Measurements from ENCODE around the gene GBP5.

The GBP5 gene

GRCh38 chr1:89279011-89279466, 6.4 kb upstream of the GBP5 start:
- TF ChIP-seq, protein P1, sequence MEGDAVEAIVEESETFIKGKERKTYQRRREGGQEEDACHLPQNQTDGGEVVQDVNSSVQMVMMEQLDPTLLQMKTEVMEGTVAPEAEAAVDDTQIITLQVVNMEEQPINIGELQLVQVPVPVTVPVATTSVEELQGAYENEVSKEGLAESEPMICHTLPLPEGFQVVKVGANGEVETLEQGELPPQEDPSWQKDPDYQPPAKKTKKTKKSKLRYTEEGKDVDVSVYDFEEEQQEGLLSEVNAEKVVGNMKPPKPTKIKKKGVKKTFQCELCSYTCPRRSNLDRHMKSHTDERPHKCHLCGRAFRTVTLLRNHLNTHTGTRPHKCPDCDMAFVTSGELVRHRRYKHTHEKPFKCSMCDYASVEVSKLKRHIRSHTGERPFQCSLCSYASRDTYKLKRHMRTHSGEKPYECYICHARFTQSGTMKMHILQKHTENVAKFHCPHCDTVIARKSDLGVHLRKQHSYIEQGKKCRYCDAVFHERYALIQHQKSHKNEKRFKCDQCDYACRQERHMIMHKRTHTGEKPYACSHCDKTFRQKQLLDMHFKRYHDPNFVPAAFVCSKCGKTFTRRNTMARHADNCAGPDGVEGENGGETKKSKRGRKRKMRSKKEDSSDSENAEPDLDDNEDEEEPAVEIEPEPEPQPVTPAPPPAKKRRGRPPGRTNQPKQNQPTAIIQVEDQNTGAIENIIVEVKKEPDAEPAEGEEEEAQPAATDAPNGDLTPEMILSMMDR (conservative IDR thresholded peaks at IDR 0.05; ENCODE audit: low read depth, low read length): no peak
- no peak overlapping the region for H3K4me3 ChIP-seq (ENCODE audit: low read depth, low read length)

GRCh38 chr1:89277725-89278124, 5.1 kb upstream of the GBP5 start:
- H3K4me3 ChIP-seq (ENCODE audit: low read depth, low read length): no peak overlapping the region
- peak; percentile 34 for DNase-seq (ENCODE audit: low read depth)
- TF ChIP-seq, protein P1 (conservative IDR thresholded peaks at IDR 0.05; ENCODE audit: low read depth, low read length): no peak

More at GRCh38 chr1:89279011-89279466, 6.4 kb upstream of the GBP5 start:
- DNase-seq (ENCODE audit: low read depth): no peak

- DNase-seq (ENCODE audit: low read depth): no peak
- TF ChIP-seq, protein P1 (conservative IDR thresholded peaks at IDR 0.05; ENCODE audit: low read depth, low read length): no peak
- H3K4me3 ChIP-seq (ENCODE audit: low read depth, low read length): no peak overlapping the region
Measured at GRCh38 chr1:89276690-89277089, 4.0 kb upstream of the GBP5 start.

GRCh38 chr1:89274411-89274857, 1.8 kb upstream of the GBP5 start:
- peak; percentile 90 for DNase-seq (ENCODE audit: low read depth)
- no peak overlapping the region for H3K4me3 ChIP-seq (ENCODE audit: low read depth, low read length)
- TF ChIP-seq, protein P1 (conservative IDR thresholded peaks at IDR 0.05; ENCODE audit: low read depth, low read length): no peak

DNA sequence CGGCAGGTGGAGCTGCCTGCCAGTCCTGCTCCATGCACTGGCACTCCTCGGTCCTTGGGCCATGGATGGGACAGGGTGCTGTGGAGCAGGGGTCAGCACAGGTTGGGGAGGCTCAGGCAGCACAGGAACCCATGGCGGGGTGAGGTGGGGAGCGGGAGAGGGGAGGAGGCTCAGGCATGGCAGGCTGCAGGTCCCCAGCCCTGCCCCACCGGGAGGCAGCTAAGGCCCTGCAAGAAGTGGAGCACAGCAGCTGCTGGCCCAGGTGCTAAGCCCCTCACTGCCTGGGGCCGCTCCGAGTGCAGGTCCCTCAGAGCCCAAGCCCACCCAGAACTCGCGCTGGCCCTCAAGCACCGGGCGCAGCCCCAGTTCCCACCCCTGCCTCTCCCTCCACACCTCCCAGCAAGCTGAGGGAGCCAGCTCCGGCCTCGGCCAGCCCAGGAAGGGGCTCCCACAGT, 691 bp upstream of the GBP5 start:
- no peak overlapping the region for H3K4me3 ChIP-seq (ENCODE audit: low read depth, low read length)
- TF ChIP-seq, protein P1 (conservative IDR thresholded peaks at IDR 0.05; ENCODE audit: low read depth, low read length): no peak
- DNase-seq (ENCODE audit: low read depth): no peak

DNA sequence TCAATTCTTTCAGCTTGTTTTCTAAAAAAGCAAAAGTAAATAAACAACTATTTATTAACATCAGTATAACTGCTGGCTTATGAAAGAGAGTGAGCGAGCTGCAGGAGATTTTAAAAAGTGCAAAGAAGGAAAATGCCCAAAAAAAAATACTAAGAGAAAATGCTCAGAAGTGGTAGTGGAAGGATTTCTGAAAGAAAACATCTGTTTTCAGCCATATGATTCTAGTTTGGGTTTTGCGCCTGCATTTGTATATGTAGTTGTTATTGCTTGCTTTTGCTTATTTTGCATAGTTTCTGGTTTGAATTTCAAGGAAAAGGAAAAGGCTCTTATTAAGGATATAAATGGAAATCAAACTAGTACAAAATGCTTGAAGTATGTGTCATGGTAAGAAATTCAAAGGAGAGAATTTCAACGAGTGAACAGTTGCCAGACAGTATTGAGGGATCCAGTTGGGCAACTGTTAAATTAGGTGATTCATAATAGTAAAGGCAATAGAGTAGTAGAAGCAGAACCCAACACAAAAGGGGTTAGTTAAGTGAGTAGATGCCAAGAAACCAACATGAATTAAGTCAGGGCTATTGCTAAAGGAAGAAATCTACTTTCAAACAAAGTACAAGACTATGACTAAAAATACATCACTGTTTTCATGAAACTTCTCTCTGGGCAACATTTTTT, 1.2 kb downstream of the GBP5 start:
- H3K4me3 ChIP-seq (ENCODE audit: low read depth, low read length): no peak overlapping the region
- TF ChIP-seq, protein P1 (conservative IDR thresholded peaks at IDR 0.05; ENCODE audit: low read depth, low read length): no peak
- DNase-seq (ENCODE audit: low read depth): peak; percentile 45

GRCh38 chr1:89270423-89270822, 2.2 kb downstream of the GBP5 start:
- DNase-seq (ENCODE audit: low read depth): no peak
- TF ChIP-seq, protein P1 (conservative IDR thresholded peaks at IDR 0.05; ENCODE audit: low read depth, low read length): no peak
- H3K4me3 ChIP-seq (ENCODE audit: low read depth, low read length): no peak overlapping the region

All from choroid plexus epithelial cell (primary cell).